HCT116 (cell line): ENCODE data around the gene ZNF160.
"Not testable (repeated sequence)": the region's sequence is repeated elsewhere in the genome, so short reads cannot be mapped to it uniquely, and the experiment has no call there.

Experiments
- ATF3 ChIP-seq: IDR thresholded peaks from 2 replicates; pipeline ENCODE4 v1.6.1; 2012
- EZH2 ChIP-seq: fragments of 200-600 bp; sonication (generic); IDR thresholded peaks from 2 replicates; pipeline ENCODE4 v1.6.1; 2017; ENCODE audit warnings: antibody characterized with exemption, mixed run types
- EZH2phosphoT487 ChIP-seq: fragments of 200-600 bp; IDR thresholded peaks from 2 replicates; pipeline ENCODE4 v1.6.1; 2018; ENCODE audit warnings: antibody characterized with exemption, borderline replicate concordance
- MAX ChIP-seq: IDR thresholded peaks from 2 replicates; pipeline ENCODE4 v1.6.1; 2012
- POLR2A ChIP-seq: IDR thresholded peaks from 2 replicates; pipeline ENCODE4 v1.7.0; 2011; ENCODE audit warnings: borderline replicate concordance; ENCODE audit not compliant: insufficient read depth, insufficient read length; ENCODE audit errors: extremely low read depth
- SIN3A ChIP-seq: IDR thresholded peaks from 2 replicates; pipeline ENCODE4 v1.6.1; 2012; ENCODE audit warnings: low read depth
- TCF7L2 ChIP-seq: IDR thresholded peaks from 2 replicates; pipeline ENCODE4 v1.7.0; 2011; ENCODE audit warnings: borderline replicate concordance, inconsistent platforms; ENCODE audit not compliant: insufficient read depth, insufficient read length; ENCODE audit errors: extremely low read depth
- ZFX ChIP-seq: fragments of 450-650 bp; IDR thresholded peaks from 2 replicates; pipeline ENCODE4 v1.6.1; 2017
- TF ChIP-seq, protein P1 (sequence below), 3 experiments: fragments of 200-600 bp in 1 of 3; sonication (generic) in 1 of 3; IDR thresholded peaks in 2 of 3; conservative IDR thresholded peaks in 1 of 3; 2 replicates each; pipeline ENCODE4 v1.5.1; 2012 to 2017; ENCODE audit warnings: low read depth in 2 of 3, low read length in 2 of 3, antibody characterized with exemption in 1 of 3, borderline replicate concordance in 1 of 3, control low read depth in 1 of 3, mild to moderate bottlenecking in 1 of 3, mixed read lengths in 1 of 3, mixed run types in 1 of 3, moderate library complexity in 1 of 3; ENCODE audit not compliant: insufficient read depth in 1 of 3
- TF ChIP-seq, protein P2 (sequence below): IDR thresholded peaks from 2 replicates; pipeline ENCODE4 v1.6.1; 2012; ENCODE audit warnings: low read depth

DNA sequence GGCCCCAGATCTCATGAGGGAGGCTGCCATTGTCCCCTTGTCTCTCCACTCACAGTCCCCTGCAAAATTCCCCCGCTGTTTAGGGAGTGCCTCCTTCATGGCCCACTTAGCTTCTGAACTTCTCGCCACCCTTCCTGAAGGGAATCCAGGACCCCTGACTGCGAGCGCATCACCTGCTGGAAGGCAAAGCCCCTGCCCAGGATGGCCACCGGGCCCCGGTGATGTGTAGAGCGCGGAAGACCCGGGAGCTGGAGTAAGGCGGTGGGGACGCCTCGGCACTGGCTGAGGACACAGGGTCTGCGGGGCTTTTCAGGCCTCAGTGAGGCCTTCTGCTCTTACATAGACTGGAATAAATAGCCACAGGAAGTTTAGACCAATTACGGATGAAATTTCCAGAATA lies 4.7 kb downstream of the ZNF160 start:
- TF ChIP-seq, protein P1, sequence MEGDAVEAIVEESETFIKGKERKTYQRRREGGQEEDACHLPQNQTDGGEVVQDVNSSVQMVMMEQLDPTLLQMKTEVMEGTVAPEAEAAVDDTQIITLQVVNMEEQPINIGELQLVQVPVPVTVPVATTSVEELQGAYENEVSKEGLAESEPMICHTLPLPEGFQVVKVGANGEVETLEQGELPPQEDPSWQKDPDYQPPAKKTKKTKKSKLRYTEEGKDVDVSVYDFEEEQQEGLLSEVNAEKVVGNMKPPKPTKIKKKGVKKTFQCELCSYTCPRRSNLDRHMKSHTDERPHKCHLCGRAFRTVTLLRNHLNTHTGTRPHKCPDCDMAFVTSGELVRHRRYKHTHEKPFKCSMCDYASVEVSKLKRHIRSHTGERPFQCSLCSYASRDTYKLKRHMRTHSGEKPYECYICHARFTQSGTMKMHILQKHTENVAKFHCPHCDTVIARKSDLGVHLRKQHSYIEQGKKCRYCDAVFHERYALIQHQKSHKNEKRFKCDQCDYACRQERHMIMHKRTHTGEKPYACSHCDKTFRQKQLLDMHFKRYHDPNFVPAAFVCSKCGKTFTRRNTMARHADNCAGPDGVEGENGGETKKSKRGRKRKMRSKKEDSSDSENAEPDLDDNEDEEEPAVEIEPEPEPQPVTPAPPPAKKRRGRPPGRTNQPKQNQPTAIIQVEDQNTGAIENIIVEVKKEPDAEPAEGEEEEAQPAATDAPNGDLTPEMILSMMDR (IDR thresholded peaks at IDR 0.05 in 2 of 3, conservative IDR thresholded peaks at IDR 0.05 in 1 of 3; ENCODE audit: borderline replicate concordance in 1 of 3, insufficient read depth in 1 of 3, low read depth in 2 of 3, low read length in 2 of 3) = not testable (repeated sequence)
- not testable (repeated sequence) for TF ChIP-seq POLR2A, SIN3A, MAX, EZH2phosphoT487, EZH2, ATF3, ZFX, TCF7L2
- TF ChIP-seq, protein P2, sequence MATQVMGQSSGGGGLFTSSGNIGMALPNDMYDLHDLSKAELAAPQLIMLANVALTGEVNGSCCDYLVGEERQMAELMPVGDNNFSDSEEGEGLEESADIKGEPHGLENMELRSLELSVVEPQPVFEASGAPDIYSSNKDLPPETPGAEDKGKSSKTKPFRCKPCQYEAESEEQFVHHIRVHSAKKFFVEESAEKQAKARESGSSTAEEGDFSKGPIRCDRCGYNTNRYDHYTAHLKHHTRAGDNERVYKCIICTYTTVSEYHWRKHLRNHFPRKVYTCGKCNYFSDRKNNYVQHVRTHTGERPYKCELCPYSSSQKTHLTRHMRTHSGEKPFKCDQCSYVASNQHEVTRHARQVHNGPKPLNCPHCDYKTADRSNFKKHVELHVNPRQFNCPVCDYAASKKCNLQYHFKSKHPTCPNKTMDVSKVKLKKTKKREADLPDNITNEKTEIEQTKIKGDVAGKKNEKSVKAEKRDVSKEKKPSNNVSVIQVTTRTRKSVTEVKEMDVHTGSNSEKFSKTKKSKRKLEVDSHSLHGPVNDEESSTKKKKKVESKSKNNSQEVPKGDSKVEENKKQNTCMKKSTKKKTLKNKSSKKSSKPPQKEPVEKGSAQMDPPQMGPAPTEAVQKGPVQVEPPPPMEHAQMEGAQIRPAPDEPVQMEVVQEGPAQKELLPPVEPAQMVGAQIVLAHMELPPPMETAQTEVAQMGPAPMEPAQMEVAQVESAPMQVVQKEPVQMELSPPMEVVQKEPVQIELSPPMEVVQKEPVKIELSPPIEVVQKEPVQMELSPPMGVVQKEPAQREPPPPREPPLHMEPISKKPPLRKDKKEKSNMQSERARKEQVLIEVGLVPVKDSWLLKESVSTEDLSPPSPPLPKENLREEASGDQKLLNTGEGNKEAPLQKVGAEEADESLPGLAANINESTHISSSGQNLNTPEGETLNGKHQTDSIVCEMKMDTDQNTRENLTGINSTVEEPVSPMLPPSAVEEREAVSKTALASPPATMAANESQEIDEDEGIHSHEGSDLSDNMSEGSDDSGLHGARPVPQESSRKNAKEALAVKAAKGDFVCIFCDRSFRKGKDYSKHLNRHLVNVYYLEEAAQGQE = not testable (repeated sequence)
